ENCODE data around the gene SLC22A15.

SLC22A15 gene

GRCh38 chr1:115952547-115952946 is 23.8 kb upstream of the SLC22A15 start:
- H3K4me3 ChIP-seq (IDR thresholded peaks at IDR 0.05; ENCODE audit: insufficient read depth, low read depth, low read length) = no peak overlapping the region
- no peaks in the 10 kb centered on the region for H3K4me1 ChIP-seq (ENCODE audit: low read depth, poor library complexity, severe bottlenecking)
- H3K27me3 ChIP-seq (ENCODE audit: insufficient read depth, low read depth) = no peaks in the 10 kb centered on the region
- H2AFZ ChIP-seq (ENCODE audit: low read depth) = no peak overlapping the region
- no peak overlapping the region for H3K9ac ChIP-seq
- no peak overlapping the region for H3K27ac ChIP-seq
- no peaks in the 10 kb centered on the region for H4K20me1 ChIP-seq (ENCODE audit: insufficient read depth)
- no peak for TF ChIP-seq CTCF (conservative IDR thresholded peaks at IDR 0.05; ENCODE audit: low read depth, low read length)
- H3K79me2 ChIP-seq (ENCODE audit: insufficient read depth, low read depth) = no peaks in the 10 kb centered on the region
- H3K4me2 ChIP-seq = no peak overlapping the region
- H3K36me3 ChIP-seq (ENCODE audit: insufficient read depth) = no peaks in the 10 kb centered on the region

GRCh38 chr1:115953180-115953579 is 23.1 kb upstream of the SLC22A15 start:
- H3K4me2 ChIP-seq = no peak overlapping the region
- no peak for TF ChIP-seq CTCF (conservative IDR thresholded peaks at IDR 0.05; ENCODE audit: low read depth, low read length)
- H3K36me3 ChIP-seq (ENCODE audit: insufficient read depth) = no peaks in the 10 kb centered on the region
- H4K20me1 ChIP-seq (ENCODE audit: insufficient read depth) = no peaks in the 10 kb centered on the region
- H3K27me3 ChIP-seq (ENCODE audit: insufficient read depth, low read depth) = no peaks in the 10 kb centered on the region
- H2AFZ ChIP-seq (ENCODE audit: low read depth) = no peak overlapping the region
- H3K27ac ChIP-seq = no peak overlapping the region
- H3K79me2 ChIP-seq (ENCODE audit: insufficient read depth, low read depth) = no peaks in the 10 kb centered on the region
- H3K4me1 ChIP-seq (ENCODE audit: low read depth, poor library complexity, severe bottlenecking) = no peaks in the 10 kb centered on the region
- H3K9ac ChIP-seq = no peak overlapping the region
- H3K4me3 ChIP-seq (IDR thresholded peaks at IDR 0.05; ENCODE audit: insufficient read depth, low read depth, low read length) = no peak overlapping the region

GRCh38 chr1:115954684-115955083 is 21.6 kb upstream of the SLC22A15 start:
- no peaks in the 10 kb centered on the region for H4K20me1 ChIP-seq (ENCODE audit: insufficient read depth)
- no peak overlapping the region for H3K9ac ChIP-seq
- no peak for TF ChIP-seq CTCF (conservative IDR thresholded peaks at IDR 0.05; ENCODE audit: low read depth, low read length)
- no peaks in the 10 kb centered on the region for H3K36me3 ChIP-seq (ENCODE audit: insufficient read depth)
- no peaks in the 10 kb centered on the region for H3K79me2 ChIP-seq (ENCODE audit: insufficient read depth, low read depth)
- H3K4me3 ChIP-seq (IDR thresholded peaks at IDR 0.05; ENCODE audit: insufficient read depth, low read depth, low read length) = no peak overlapping the region
- H3K27me3 ChIP-seq (ENCODE audit: insufficient read depth, low read depth) = no peaks in the 10 kb centered on the region
- H3K4me2 ChIP-seq = no peak overlapping the region
- no peak overlapping the region for H3K27ac ChIP-seq
- H2AFZ ChIP-seq (ENCODE audit: low read depth) = no peak overlapping the region
- no peaks in the 10 kb centered on the region for H3K4me1 ChIP-seq (ENCODE audit: low read depth, poor library complexity, severe bottlenecking)

GRCh38 chr1:115955228-115955627 is 21.1 kb upstream of the SLC22A15 start:
- H3K79me2 ChIP-seq (ENCODE audit: insufficient read depth, low read depth) = no peaks in the 10 kb centered on the region
- H3K4me3 ChIP-seq (IDR thresholded peaks at IDR 0.05; ENCODE audit: insufficient read depth, low read depth, low read length) = no peak overlapping the region
- no peaks in the 10 kb centered on the region for H4K20me1 ChIP-seq (ENCODE audit: insufficient read depth)
- no peak for TF ChIP-seq CTCF (conservative IDR thresholded peaks at IDR 0.05; ENCODE audit: low read depth, low read length)
- H3K36me3 ChIP-seq (ENCODE audit: insufficient read depth) = no peaks in the 10 kb centered on the region
- no peak overlapping the region for H3K9ac ChIP-seq
- no peaks in the 10 kb centered on the region for H3K27me3 ChIP-seq (ENCODE audit: insufficient read depth, low read depth)
- H2AFZ ChIP-seq (ENCODE audit: low read depth) = no peak overlapping the region
- H3K27ac ChIP-seq = no peak overlapping the region
- no peak overlapping the region for H3K4me2 ChIP-seq
- H3K4me1 ChIP-seq (ENCODE audit: low read depth, poor library complexity, severe bottlenecking) = no peaks in the 10 kb centered on the region

- Histone ChIP-seq H3K79me2 (ENCODE audit: insufficient read depth, low read depth) (no peaks in the 10 kb centered on the region), H3K36me3 (ENCODE audit: insufficient read depth) (no peaks in the 10 kb centered on the region), H3K4me2 (no peak overlapping the region), H3K9ac (no peak overlapping the region), H3K4me3 (IDR thresholded peaks at IDR 0.05; ENCODE audit: insufficient read depth, low read depth, low read length) (no peak overlapping the region), H3K27me3 (ENCODE audit: insufficient read depth, low read depth) (no peaks in the 10 kb centered on the region), H3K4me1 (ENCODE audit: low read depth, poor library complexity, severe bottlenecking) (no peaks in the 10 kb centered on the region), H4K20me1 (ENCODE audit: insufficient read depth) (no peaks in the 10 kb centered on the region), H3K27ac (no peak overlapping the region), H2AFZ (ENCODE audit: low read depth) (no peak overlapping the region)
- no peak for TF ChIP-seq CTCF (conservative IDR thresholded peaks at IDR 0.05; ENCODE audit: low read depth, low read length)
Measured at GRCh38 chr1:115958866-115959265, 17.4 kb upstream of the SLC22A15 start.

Measured in KMS-11 (cell line).